Erythroblast (primary cell): Measurements from ENCODE around the gene GCM1.

Experiments
- GATA1 ChIP-seq: IDR thresholded peaks from 2 replicates; pipeline ENCODE4 v1.6.1; 2011; ENCODE audit warnings: low read depth, mild to moderate bottlenecking, control low read depth, low read length, moderate library complexity
- POLR2A ChIP-seq: IDR thresholded peaks from 2 replicates; pipeline ENCODE4 v1.6.1; 2011; ENCODE audit warnings: mild to moderate bottlenecking, low read length

- no peak for TF ChIP-seq POLR2A
- no peak for TF ChIP-seq GATA1
Observed at GRCh38 chr6:53109612-53110011, 39.0 kb downstream of the GCM1 start.
